Measurements from ENCODE around the gene ME3.

- TF ChIP-seq CTCF (IDR thresholded peaks at IDR 0.05) (no peak), REST (IDR thresholded peaks at IDR 0.05; ENCODE audit: insufficient read depth in 1 of 2, low read depth in 2 of 2, low read length in 1 of 2) (no peak), POLR2AphosphoS5 (IDR thresholded peaks at IDR 0.05; ENCODE audit: low read depth, low read length) (no peak), SIN3A (IDR thresholded peaks at IDR 0.05; ENCODE audit: borderline replicate concordance, insufficient read depth, low read depth, low read length) (no peak), TCF7L2 (IDR thresholded peaks at IDR 0.05; ENCODE audit: low read depth, low read length) (no peak; the same call in 1 of the 2 replicates)
Observed at GRCh38 chr11:86477495-86478155, 194.8 kb downstream of the ME3 start.
